Measurements from ENCODE around the gene CTSE.

GRCh38 chr1:206003854-206004800, 19.6 kb downstream of the CTSE start:
- TF ChIP-seq CTCF (IDR thresholded peaks at IDR 0.05; ENCODE audit: insufficient read depth, low read length): no peak
- TF ChIP-seq SPI1 (IDR thresholded peaks at IDR 0.05; ENCODE audit: borderline replicate concordance, low read depth): no peak
- no peak for TF ChIP-seq REST (IDR thresholded peaks at IDR 0.05; ENCODE audit: insufficient replicate concordance, low read depth)
